Ishikawa (cell line): ENCODE measurements around the gene TRAF7.

ENCODE experiments used
- CEBPB ChIP-seq: IDR thresholded peaks from 2 replicates; pipeline ENCODE4 v1.6.1; 2012
- EP300 ChIP-seq: IDR thresholded peaks from 2 replicates; pipeline ENCODE4 v1.6.1; 2012; ENCODE audit warnings: borderline replicate concordance
- FOXM1 ChIP-seq: IDR thresholded peaks from 2 replicates; pipeline ENCODE4 v1.6.1; 2012; ENCODE audit warnings: low read depth, borderline replicate concordance
- MAX ChIP-seq: IDR thresholded peaks from 2 replicates; pipeline ENCODE4 v1.6.1; 2012
- NFIC ChIP-seq: IDR thresholded peaks from 2 replicates; pipeline ENCODE4 v1.6.1; 2012
- RAD21 ChIP-seq: IDR thresholded peaks from 2 replicates; pipeline ENCODE4 v1.6.1; 2012; ENCODE audit warnings: low read depth
- REST ChIP-seq: IDR thresholded peaks from 2 replicates; pipeline ENCODE4 v1.6.1; 2012; ENCODE audit warnings: low read depth, mild to moderate bottlenecking
- TAF1 ChIP-seq: IDR thresholded peaks from 2 replicates; pipeline ENCODE4 v1.6.1; 2012; ENCODE audit warnings: low read depth, mild to moderate bottlenecking
- USF1 ChIP-seq: IDR thresholded peaks from 2 replicates; pipeline ENCODE4 v1.6.1; 2012

GRCh38 chr16:2205104-2205966, 49.8 kb downstream of the TRAF7 start, which contains the start of gene MLST8:
- TF ChIP-seq EP300: peak; percentile 42
- peak; percentile 1; the same call in 1 of the 2 replicates for TF ChIP-seq CEBPB
- no peak for TF ChIP-seq REST
- peak; percentile 89 for TF ChIP-seq TAF1
- peak; percentile 74 for TF ChIP-seq USF1
- no peak for TF ChIP-seq FOXM1
- TF ChIP-seq NFIC: no peak
- TF ChIP-seq MAX: peak; percentile 67; the same call in 1 of the 2 replicates
- no peak for TF ChIP-seq RAD21
